K562 (cell line): ENCODE data around the gene PRTFDC1. TPM values are rescaled to one million over a fixed set of nuclear protein-coding genes. Genes with fewer than 3 reads are reported as not detected.

Experiments used
- ATF1 ChIP-seq, 2 experiments: fragments of 450-650 bp in 1 of 2; IDR thresholded peaks; 2 replicates each; pipeline ENCODE4 v1.6.1; 2016; ENCODE audit warnings: missing compliant biosample characterization in 1 of 2, missing genetic modification characterization in 1 of 2
- C11orf30 ChIP-seq: fragments of 450-650 bp; IDR thresholded peaks from 2 replicates; pipeline ENCODE4 v1.6.1; 2016; ENCODE audit warnings: low read depth, mild to moderate bottlenecking
- CREB1 ChIP-seq, 2 experiments: sonication (generic) in 1 of 2; formaldehyde crosslinking in 1 of 2; IDR thresholded peaks; 2 replicates each; pipeline versions ENCODE4 v1.6.1 to v1.8.0; 2012 to 2022; ENCODE audit warnings: inconsistent platforms in 1 of 2, mild to moderate bottlenecking in 1 of 2, missing genetic modification reagents in 1 of 2, moderate library complexity in 1 of 2
- ELK3 ChIP-seq: fragments of 450-650 bp; formaldehyde crosslinking; IDR thresholded peaks from 2 replicates; pipeline ENCODE4 v1.4.0; 2020; ENCODE audit warnings: mild to moderate bottlenecking
- HNRNPLL ChIP-seq: fragments of 200-400 bp; formaldehyde crosslinking; IDR thresholded peaks from 2 replicates; pipeline ENCODE4 v1.6.1; 2017; ENCODE audit warnings: low read length, low read depth, mild to moderate bottlenecking; ENCODE audit not compliant: poor library complexity, severe bottlenecking
- NFE2L1 ChIP-seq: fragments of 450-650 bp; IDR thresholded peaks from 2 replicates; pipeline ENCODE4 v1.6.1; 2016; ENCODE audit warnings: missing genetic modification characterization, low read depth, mild to moderate bottlenecking, missing compliant biosample characterization, moderate library complexity, borderline replicate concordance
- NFYB ChIP-seq: IDR thresholded peaks from 2 replicates; pipeline ENCODE4 v1.6.1; 2011; ENCODE audit warnings: mild to moderate bottlenecking, moderate library complexity; ENCODE audit not compliant: insufficient read length; ENCODE audit errors: extremely low read depth
- OTX1 ChIP-seq: fragments of 450-650 bp; formaldehyde crosslinking; IDR thresholded peaks from 2 replicates; pipeline ENCODE4 v1.4.0; 2022; ENCODE audit warnings: mild to moderate bottlenecking
- RAD51 ChIP-seq: fragments of 450-650 bp; IDR thresholded peaks from 2 replicates; pipeline ENCODE4 v1.7.1; 2016; ENCODE audit warnings: low read depth, mild to moderate bottlenecking, borderline replicate concordance
- SUPT5H ChIP-seq: fragments of 450-650 bp; IDR thresholded peaks from 2 replicates; pipeline ENCODE4 v1.6.1; 2016
- USF1 ChIP-seq: sonication (generic); formaldehyde crosslinking; IDR thresholded peaks from 2 replicates; pipeline ENCODE4 v1.9.0; 2022; ENCODE audit warnings: mild to moderate bottlenecking, missing genetic modification reagents
- ZBTB33 ChIP-seq: sonication (generic); formaldehyde crosslinking; IDR thresholded peaks from 2 replicates; pipeline ENCODE4 v1.8.1; 2023; ENCODE audit warnings: mild to moderate bottlenecking, missing genetic modification reagents
- ZNF316 ChIP-seq: fragments of 450-650 bp; IDR thresholded peaks from 2 replicates; pipeline ENCODE4 v1.6.1; 2016
- polyA plus RNA-seq, 8 experiments: library from polyadenylated mRNA; depleted of rRNA in 4 of 8; stranded (reverse) in 5 of 8; unstranded in 3 of 8; fragments of >200 nt; fragmentation: Nextera tagmentation in 2 of 8; fragmentation: Illumina TruSeq in 1 of 8; extraction: Ambion mirVana in 2 of 8; extraction: Trizol in 1 of 8; gene quantifications; 2 replicates each; pipeline versions ENCODE4 v1.2.1 to v1.2.3, GENCODE V29; 2011 to 2014; ENCODE audit warnings: inconsistent platforms in 1 of 8, missing spikeins in 1 of 8
- total RNA-seq, 7 experiments: library from RNA; depleted of rRNA in 6 of 7; stranded (reverse); fragments of >200 nt in 6 of 7; fragmentation: Illumina TruSeq in 2 of 7; extraction: Trizol in 2 of 7; gene quantifications; 2 replicates each; pipeline versions ENCODE4 v1.2.1 to v1.2.3, GENCODE V29; 2011 to 2021; ENCODE audit warnings: low replicate concordance in 1 of 7
- TF ChIP-seq, protein P1 (sequence below): sonication (generic); formaldehyde crosslinking; IDR thresholded peaks from 2 replicates; pipeline ENCODE4 v1.8.0; 2022; ENCODE audit warnings: mild to moderate bottlenecking, missing genetic modification reagents

The PRTFDC1 gene
- total and polyA plus RNA-seq, 9 of the 15 experiments (the other 6 are each of a cell fraction or from before 2014, with no cell fraction given) = 7.0 to 27.6 (median 10.0) TPM

- TF ChIP-seq ZBTB33 (CRISPR knock-in tag) = no peak
- TF ChIP-seq OTX1 (CRISPR knock-in tag) = no peak
- TF ChIP-seq NFE2L1 (tag) = no peak
- TF ChIP-seq ATF1 (CRISPR knock-in tag; IDR thresholded peaks at IDR 0.05) = no peak
- TF ChIP-seq ATF1 (tag; IDR thresholded peaks at IDR 0.05) = no peak
- peak; percentile 71 for TF ChIP-seq ZNF316
- TF ChIP-seq, protein P1, sequence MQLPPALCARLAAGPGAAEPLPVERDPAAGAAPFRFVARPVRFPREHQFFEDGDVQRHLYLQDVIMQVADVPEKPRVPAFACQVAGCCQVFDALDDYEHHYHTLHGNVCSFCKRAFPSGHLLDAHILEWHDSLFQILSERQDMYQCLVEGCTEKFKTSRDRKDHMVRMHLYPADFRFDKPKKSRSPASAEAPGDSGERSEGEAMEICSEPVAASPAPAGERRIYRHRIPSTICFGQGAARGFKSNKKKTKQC (CRISPR knock-in tag) = no peak
- peak; percentile 55; the same call in 1 of the 2 replicates for TF ChIP-seq C11orf30
- no peak for TF ChIP-seq RAD51
- TF ChIP-seq HNRNPLL = no peak
- TF ChIP-seq USF1 (CRISPR knock-in tag) = no peak
- TF ChIP-seq CREB1 (IDR thresholded peaks at IDR 0.05) = no peak
- TF ChIP-seq CREB1 (CRISPR knock-in tag; IDR thresholded peaks at IDR 0.05) = no peak
- TF ChIP-seq NFYB = no peak
- no peak for TF ChIP-seq SUPT5H
- no peak for TF ChIP-seq ELK3
Measured at GRCh38 chr10:24910574-24910973, 41.8 kb downstream of the PRTFDC1 start (continued).
